GM18505 (cell line): Measurements from ENCODE around the gene UBN1.

Source experiments
- ATAC-seq: cut with Tn5 transposase; IDR thresholded peaks from one replicate; pipeline ENCODE4 v1.9.1; 2021; ENCODE audit not compliant: unreplicated experiment
- POLR2A ChIP-seq: IDR thresholded peaks from 4 replicates; pipeline ENCODE4 v1.6.1; 2011; ENCODE audit warnings: borderline replicate concordance; ENCODE audit not compliant: insufficient read depth, insufficient read length; ENCODE audit errors: extremely low read depth

The UBN1 gene, protein sequence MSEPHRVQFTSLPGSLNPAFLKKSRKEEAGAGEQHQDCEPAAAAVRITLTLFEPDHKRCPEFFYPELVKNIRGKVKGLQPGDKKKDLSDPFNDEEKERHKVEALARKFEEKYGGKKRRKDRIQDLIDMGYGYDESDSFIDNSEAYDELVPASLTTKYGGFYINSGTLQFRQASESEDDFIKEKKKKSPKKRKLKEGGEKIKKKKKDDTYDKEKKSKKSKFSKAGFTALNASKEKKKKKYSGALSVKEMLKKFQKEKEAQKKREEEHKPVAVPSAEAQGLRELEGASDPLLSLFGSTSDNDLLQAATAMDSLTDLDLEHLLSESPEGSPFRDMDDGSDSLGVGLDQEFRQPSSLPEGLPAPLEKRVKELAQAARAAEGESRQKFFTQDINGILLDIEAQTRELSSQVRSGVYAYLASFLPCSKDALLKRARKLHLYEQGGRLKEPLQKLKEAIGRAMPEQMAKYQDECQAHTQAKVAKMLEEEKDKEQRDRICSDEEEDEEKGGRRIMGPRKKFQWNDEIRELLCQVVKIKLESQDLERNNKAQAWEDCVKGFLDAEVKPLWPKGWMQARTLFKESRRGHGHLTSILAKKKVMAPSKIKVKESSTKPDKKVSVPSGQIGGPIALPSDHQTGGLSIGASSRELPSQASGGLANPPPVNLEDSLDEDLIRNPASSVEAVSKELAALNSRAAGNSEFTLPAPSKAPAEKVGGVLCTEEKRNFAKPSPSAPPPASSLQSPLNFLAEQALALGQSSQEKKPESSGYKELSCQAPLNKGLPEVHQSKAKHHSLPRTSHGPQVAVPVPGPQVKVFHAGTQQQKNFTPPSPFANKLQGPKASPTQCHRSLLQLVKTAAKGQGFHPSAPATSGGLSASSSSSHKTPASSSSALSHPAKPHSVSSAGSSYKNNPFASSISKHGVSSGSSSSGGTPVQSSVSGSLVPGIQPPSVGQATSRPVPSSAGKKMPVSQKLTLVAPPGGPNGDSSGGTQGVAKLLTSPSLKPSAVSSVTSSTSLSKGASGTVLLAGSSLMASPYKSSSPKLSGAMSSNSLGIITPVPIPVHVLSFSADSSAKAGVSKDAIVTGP (N-terminal part only)

GRCh38 chr16:4846901-4847773, at the start of gene UBN1, which contains the start of gene GLYR1:
UBN1 (plus strand) TSS chr16:4847481; CDS start chr16:4852918, 5,437 bp downstream.
GLYR1 (minus strand) TSS chr16:4847288; CDS start chr16:4847265, 23 bp downstream.
- TF ChIP-seq POLR2A: peak; percentile 89
- ATAC-seq: peak; percentile 92

- no peak for TF ChIP-seq POLR2A
- no peak for ATAC-seq
These were observed 49.5 kb upstream of the UBN1 start for GRCh38 chr16:4797805-4798252.

- no peak for ATAC-seq
- no peak for TF ChIP-seq POLR2A
These were observed 48.8 kb upstream of the UBN1 start for GRCh38 chr16:4798456-4798855.

DNA sequence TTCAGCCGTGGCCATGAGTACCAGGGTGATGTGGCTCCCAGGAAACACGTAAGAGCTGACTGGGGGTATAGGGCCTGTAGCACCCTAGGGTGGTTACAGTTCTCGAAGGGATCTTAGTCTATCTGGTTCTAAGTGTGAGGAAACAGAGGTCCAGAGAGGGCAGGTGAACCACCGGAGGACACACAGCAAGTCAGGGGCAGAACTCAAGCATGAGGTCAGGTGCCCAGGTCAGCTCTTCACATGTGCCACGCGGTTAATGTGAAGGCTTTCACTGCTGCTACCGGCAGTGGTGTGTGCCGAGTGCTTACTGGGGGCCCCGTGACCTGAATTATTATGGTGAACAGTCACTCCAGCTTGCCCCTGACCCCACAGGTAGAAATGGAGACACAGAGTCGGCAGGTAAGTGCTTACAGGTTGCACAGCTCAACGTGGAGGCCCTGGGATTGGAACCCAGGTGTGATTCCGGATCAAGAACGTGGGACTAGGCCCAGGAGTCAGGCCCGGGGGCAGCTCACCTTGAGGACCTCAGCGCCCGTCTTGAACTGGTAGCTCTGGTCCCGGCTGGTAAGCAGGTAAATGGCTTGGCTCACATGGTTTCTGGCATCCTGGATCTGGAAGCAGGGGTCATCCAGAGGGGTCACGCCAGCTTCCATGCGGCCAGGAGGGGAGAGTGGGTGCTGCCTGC, 48.0 kb upstream of the UBN1 start:
- no peak for TF ChIP-seq POLR2A

DNA sequence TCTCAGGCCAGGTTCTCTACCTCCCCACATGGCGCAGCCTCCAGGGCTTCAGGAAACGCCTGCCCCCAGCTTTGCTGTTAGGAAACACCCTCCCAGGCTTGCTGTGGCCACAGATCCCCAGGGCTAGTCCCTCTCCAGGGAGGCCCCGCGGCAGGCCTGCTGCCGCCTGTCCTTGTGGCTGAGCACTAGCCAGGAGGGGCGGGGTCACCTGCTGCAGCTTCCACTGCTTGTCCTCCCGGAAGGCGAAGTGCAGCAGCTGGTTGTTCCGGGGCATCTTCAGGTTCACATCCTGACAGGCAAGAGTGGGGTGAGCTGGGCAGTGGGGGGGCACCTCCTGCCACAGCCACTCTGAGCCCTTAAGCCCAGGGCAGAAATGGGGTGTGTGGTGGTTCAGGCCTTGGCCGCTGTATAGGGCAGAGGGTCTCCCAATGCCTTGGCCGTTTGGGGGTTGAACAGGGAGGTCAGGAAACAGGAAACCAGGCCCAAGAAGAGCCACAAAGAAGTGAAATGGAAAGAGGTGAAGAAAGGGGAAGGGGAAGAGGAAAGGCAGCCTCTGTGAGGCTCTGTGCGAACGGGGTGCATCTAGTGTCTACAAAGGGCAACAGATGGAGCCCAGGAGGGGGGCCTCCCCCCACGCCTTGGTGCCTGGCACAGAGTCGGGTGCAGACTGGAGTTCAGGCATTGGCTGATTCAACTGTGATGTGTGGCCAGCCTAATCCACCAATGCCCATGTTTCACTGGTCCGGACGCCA, 46.8 kb upstream of the UBN1 start:
- ATAC-seq: no peak
- TF ChIP-seq POLR2A: peak; percentile 59

More for the DNA sequence above, 48.0 kb upstream of the UBN1 start:
- no peak for ATAC-seq

- no peak for ATAC-seq
- no peak for TF ChIP-seq POLR2A
These were observed 46.0 kb upstream of the UBN1 start for GRCh38 chr16:4801051-4801961.

DNA sequence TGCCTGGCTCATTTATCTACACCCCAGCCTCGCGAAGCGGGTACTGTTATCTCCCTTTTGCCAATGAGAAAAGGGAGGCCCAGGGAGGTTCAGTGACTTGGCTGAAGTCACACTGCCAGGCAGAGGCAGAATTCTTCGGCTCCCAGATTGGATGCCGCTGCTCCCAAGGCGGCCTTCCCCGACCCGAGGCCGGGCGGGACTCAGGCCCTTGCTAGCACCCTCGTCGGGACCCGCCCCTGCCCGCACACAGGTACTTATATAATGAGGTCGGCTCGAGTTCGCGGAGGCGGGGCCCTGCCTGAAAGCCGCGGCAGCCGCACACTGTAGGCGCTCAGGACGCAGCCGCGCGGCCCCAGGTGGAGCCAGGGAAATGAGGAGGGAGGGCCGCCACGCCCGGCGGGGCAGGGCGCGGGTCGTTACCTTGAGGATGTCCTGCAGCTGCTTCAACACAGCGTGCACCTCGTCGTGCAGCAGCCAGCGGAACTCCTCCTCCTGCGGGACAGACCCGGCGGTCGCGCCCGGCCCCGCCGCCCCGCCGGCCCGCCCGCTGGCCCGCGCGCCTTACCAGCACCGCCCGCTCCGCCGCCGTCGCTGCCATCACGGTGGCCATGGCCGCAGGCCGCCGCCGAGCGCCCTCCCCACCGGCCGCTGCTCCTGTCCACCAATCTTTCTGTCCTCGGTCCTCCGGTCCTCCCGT, 45.2 kb upstream of the UBN1 start, which contains the start of gene ROGDI:
ROGDI (minus strand) TSS at position 672 of the 697 bp plus-strand sequence; CDS start at position 610, 62 bp downstream.
- ATAC-seq: peak; percentile 55

GRCh38 chr16:4802659-4803287, 44.5 kb upstream of the UBN1 start:
- ATAC-seq: peak; percentile 86
- TF ChIP-seq POLR2A: peak; percentile 35

More for the DNA sequence above, 45.2 kb upstream of the UBN1 start, which contains the start of gene ROGDI:
- TF ChIP-seq POLR2A: peak; percentile 29

DNA sequence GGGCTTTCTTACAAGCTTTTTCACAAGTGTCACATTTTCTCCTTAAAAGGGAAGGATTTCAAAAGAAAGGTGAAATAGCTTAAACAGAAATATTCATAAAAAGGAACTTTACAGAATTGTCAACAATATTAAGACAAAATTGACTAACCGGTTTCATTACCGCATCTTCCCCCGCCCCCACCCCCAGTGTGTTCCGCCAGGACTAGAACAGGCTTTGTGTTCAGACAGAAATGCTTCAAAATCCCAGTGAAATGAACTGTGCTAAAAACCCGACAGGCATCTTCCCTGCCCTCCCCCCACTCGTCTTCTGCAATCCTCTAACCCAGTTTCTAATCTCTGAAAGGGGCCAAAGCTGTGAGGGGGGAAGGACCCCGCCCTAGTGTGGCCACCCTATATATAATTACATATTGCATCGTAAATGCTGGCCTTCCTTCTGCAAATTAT, 43.9 kb upstream of the UBN1 start:
- no peak for TF ChIP-seq POLR2A
- ATAC-seq: no peak
